Panc1 (cell line): Measurements from ENCODE around the gene DDX10. TPM values are rescaled to one million over a fixed set of nuclear protein-coding genes. Genes with fewer than 3 reads are reported as not detected.

ENCODE experiments used
- ATAC-seq: fragments of 200-7000 bp; cut with Tn5 transposase; 2 replicates; pipeline ENCODE4 v1.9.1; 2020; ENCODE audit warnings: mild to moderate bottlenecking, moderate library complexity
- BruUV-seq: library from RNA; stranded (reverse); fragments of 400-500 nt; replicated peaks from 2 replicates; lab custom pipeline; 2021; lab: Mats Ljungman, UMichigan
- CTCF ChIA-PET: fragments of 300-600 bp; sonication (Branson Sonifier 250); formaldehyde crosslinking; loops from one replicate; lab custom pipeline; 2022; ENCODE audit warnings: antibody characterized with exemption; lab: Charles Lee
- POLR2A ChIA-PET: fragments of 300-600 bp; sonication (Branson Sonifier 250); formaldehyde crosslinking; loops from one replicate; lab custom pipeline; 2022; ENCODE audit warnings: antibody characterized with exemption; lab: Charles Lee
- DNase-seq: peaks from one replicate; pipeline ENCODE4 v3.0.0-alpha.2; 2010; ENCODE audit warnings: low read depth, low spot score
- H3K27ac ChIP-seq: 2 replicates; pipeline ENCODE4 v1.5.1; 2011; ENCODE audit warnings: mild to moderate bottlenecking, low read length, inconsistent platforms
- H3K27me3 ChIP-seq: fragments of 200-500 bp; sonication (Bioruptor generic); 2 replicates; pipeline ENCODE4 v1.6.0; 2014; ENCODE audit warnings: low read length, inconsistent platforms; ENCODE audit not compliant: control insufficient read depth, insufficient read depth
- H3K36me3 ChIP-seq: fragments of 200-500 bp; sonication (Bioruptor generic); 2 replicates; pipeline ENCODE4 v1.5.1; 2014; ENCODE audit warnings: inconsistent platforms, mild to moderate bottlenecking, low read length, moderate library complexity; ENCODE audit not compliant: control insufficient read depth, insufficient read depth
- H3K4me1 ChIP-seq: 2 replicates; pipeline ENCODE4 v1.5.1; 2011; ENCODE audit warnings: inconsistent platforms, mild to moderate bottlenecking, low read length, moderate library complexity; ENCODE audit not compliant: control insufficient read depth, insufficient read depth
- H3K4me3 ChIP-seq, 2 experiments: 2 replicates each; pipeline ENCODE4 v1.5.1; 2011 to 2012; ENCODE audit warnings: low read depth in 2 of 2, low read length in 2 of 2, mild to moderate bottlenecking in 2 of 2, inconsistent platforms in 1 of 2, moderate library complexity in 1 of 2
- H3K9me3 ChIP-seq: fragments of 200-500 bp; sonication (Bioruptor generic); 2 replicates; pipeline ENCODE4 v1.5.1; 2014; ENCODE audit warnings: low read depth, mild to moderate bottlenecking, inconsistent platforms, low read length, moderate library complexity; ENCODE audit not compliant: control insufficient read depth, insufficient read depth
- POLR2AphosphoS5 ChIP-seq: IDR thresholded peaks from 2 replicates; pipeline ENCODE4 v1.6.1; 2012; ENCODE audit warnings: mild to moderate bottlenecking, low read depth, low read length, moderate library complexity
- SIN3A ChIP-seq: IDR thresholded peaks from 2 replicates; pipeline ENCODE4 v1.6.1; 2012; ENCODE audit warnings: low read depth, mild to moderate bottlenecking, low read length, moderate library complexity, borderline replicate concordance; ENCODE audit not compliant: insufficient read depth
- TCF7L2 ChIP-seq: IDR thresholded peaks from 2 replicates; pipeline ENCODE4 v1.6.1; 2011; ENCODE audit warnings: mild to moderate bottlenecking, low read depth, low read length, inconsistent platforms
- in situ Hi-C: cut with HindIII; loops from 2 replicates; pipeline ENCODE4 v1.10.0; 2016; ENCODE audit warnings: low sequenced_read_pairs, low pct_unique_long_range_greater_than_20kb
- intact Hi-C: fragments of 100-400 bp; cut with micrococcal nuclease; formaldehyde crosslinking; loops from one replicate; pipeline ENCODE4 v1.10.0; 2022; ENCODE audit not compliant: unreplicated experiment
- total RNA-seq: library from RNA; stranded (reverse); gene quantifications from one replicate; pipeline ENCODE4 v1.2.1, GENCODE V29; 2021; ENCODE audit not compliant: unreplicated experiment
- TF ChIP-seq, protein P1 (sequence below), 2 experiments: IDR thresholded peaks; 2 replicates each; pipeline ENCODE4 v1.6.1; 2011 to 2012; ENCODE audit warnings: low read depth in 2 of 2, control low read depth in 1 of 2, low read length in 1 of 2, mild to moderate bottlenecking in 1 of 2, moderate library complexity in 1 of 2; ENCODE audit not compliant: insufficient read depth in 1 of 2
- TF ChIP-seq, protein P2 (sequence below): fragments of 450-650 bp; IDR thresholded peaks from 2 replicates; pipeline ENCODE4 v1.5.1; 2017; ENCODE audit warnings: mild to moderate bottlenecking

The DDX10 gene
- total RNA-seq, 1 experiment from 2014 or later = 48.8 TPM

DNA sequence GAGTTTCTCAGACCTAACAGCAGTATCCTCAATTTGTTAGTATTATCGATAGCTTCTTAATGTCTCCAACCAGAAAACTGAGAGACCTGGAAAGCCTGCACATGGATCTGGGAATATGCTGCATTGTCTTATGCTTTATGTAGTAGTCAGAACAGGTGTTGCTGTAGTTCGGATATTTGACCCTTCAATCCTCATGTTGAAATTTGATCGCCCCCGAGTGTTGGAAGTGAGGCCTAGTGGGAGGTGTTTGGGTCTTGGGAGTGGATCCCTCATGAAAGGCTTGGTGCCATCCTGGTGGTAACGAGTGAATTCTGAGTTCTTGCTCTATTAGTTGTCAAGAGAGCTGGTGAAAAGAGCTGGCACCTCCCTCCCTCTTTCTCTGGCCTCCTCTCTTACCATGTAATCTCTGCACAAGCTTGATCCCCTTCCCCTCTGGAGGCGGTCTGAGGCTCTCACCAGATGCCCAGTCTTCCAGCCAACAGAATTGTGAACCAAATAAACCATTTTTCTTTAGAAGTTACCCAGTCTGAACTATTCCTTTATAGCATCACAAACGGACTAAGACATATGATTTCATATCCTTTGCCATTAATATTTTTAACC is 227.1 kb downstream of the DDX10 start:
- intact Hi-C loops (no loop called here), in situ Hi-C loops (no loop called here)
- ChIA-PET POLR2A (no interaction called here), CTCF (no interaction called here)
- Histone ChIP-seq H3K9me3 (no peaks in the 10 kb centered on the region), H3K27me3 (no peaks in the 10 kb centered on the region), H3K27ac (no peak overlapping the region), H3K4me1 (peaks cover 15% of the 10 kb centered on the region; the same call in 1 of the 2 replicates), H3K36me3 (no peaks in the 10 kb centered on the region), H3K4me3 (no peak overlapping the region)
- ATAC-seq (no peak), DNase-seq (no peak)
- no TSS peak for BruUV-seq
- TF ChIP-seq, protein P1, sequence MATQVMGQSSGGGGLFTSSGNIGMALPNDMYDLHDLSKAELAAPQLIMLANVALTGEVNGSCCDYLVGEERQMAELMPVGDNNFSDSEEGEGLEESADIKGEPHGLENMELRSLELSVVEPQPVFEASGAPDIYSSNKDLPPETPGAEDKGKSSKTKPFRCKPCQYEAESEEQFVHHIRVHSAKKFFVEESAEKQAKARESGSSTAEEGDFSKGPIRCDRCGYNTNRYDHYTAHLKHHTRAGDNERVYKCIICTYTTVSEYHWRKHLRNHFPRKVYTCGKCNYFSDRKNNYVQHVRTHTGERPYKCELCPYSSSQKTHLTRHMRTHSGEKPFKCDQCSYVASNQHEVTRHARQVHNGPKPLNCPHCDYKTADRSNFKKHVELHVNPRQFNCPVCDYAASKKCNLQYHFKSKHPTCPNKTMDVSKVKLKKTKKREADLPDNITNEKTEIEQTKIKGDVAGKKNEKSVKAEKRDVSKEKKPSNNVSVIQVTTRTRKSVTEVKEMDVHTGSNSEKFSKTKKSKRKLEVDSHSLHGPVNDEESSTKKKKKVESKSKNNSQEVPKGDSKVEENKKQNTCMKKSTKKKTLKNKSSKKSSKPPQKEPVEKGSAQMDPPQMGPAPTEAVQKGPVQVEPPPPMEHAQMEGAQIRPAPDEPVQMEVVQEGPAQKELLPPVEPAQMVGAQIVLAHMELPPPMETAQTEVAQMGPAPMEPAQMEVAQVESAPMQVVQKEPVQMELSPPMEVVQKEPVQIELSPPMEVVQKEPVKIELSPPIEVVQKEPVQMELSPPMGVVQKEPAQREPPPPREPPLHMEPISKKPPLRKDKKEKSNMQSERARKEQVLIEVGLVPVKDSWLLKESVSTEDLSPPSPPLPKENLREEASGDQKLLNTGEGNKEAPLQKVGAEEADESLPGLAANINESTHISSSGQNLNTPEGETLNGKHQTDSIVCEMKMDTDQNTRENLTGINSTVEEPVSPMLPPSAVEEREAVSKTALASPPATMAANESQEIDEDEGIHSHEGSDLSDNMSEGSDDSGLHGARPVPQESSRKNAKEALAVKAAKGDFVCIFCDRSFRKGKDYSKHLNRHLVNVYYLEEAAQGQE (IDR thresholded peaks at IDR 0.05; ENCODE audit: insufficient read depth in 1 of 2, low read depth in 2 of 2, low read length in 1 of 2) = no peak
- TF ChIP-seq TCF7L2 (no peak), POLR2AphosphoS5 (no peak), SIN3A (no peak)
- TF ChIP-seq, protein P2, sequence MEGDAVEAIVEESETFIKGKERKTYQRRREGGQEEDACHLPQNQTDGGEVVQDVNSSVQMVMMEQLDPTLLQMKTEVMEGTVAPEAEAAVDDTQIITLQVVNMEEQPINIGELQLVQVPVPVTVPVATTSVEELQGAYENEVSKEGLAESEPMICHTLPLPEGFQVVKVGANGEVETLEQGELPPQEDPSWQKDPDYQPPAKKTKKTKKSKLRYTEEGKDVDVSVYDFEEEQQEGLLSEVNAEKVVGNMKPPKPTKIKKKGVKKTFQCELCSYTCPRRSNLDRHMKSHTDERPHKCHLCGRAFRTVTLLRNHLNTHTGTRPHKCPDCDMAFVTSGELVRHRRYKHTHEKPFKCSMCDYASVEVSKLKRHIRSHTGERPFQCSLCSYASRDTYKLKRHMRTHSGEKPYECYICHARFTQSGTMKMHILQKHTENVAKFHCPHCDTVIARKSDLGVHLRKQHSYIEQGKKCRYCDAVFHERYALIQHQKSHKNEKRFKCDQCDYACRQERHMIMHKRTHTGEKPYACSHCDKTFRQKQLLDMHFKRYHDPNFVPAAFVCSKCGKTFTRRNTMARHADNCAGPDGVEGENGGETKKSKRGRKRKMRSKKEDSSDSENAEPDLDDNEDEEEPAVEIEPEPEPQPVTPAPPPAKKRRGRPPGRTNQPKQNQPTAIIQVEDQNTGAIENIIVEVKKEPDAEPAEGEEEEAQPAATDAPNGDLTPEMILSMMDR = no peak

DNA sequence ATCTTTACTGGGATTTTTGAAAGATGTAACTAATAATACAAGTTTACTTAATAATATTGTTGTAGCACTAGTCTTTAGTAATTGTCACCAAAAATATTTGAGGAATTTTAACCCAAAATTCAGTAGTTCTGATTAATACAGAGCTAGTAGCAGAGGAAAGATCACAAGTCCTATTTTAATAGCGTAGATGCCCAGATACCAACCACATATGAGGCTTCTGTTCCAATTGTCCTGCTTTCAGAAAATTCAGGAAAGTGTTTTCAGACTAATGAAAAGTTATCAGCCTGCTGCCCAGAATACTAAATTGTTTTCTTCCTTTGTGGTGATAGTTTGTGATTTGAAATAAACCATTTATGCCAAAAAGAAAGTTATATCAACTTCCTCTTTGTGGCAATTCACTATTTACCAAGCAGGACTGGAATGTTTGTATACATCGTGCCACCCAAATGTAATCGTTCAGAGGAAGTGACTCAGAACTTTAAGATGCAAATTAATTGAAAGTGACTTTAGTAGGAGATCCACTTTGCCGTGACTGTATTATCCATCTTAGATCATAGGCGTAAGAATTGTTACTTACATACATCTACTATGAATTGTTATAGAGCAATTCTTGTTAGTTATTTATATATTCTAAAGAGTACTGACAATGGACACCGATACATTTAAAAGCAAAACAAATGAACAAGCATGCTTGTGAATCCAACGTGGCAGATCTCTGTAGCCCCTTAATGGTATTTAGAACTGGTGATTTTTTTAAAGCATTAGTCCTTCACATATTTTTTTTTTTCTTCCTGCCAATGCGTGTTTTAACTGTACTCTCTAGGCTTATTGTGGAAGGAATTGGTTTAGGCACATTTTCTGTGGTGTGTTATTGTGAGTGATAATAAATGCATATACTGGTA is 231.0 kb downstream of the DDX10 start:
- Histone ChIP-seq H3K9me3 (peaks cover 5% of the 10 kb centered on the region; the same call in 1 of the 2 replicates), H3K4me1 (peaks cover 15% of the 10 kb centered on the region; the same call in 1 of the 2 replicates), H3K4me3 (peak overlapping the region; percentile 2 to 25; a peak in 1 of 4 replicates), H3K27ac (peak overlapping the region; percentile 37), H3K27me3 (no peaks in the 10 kb centered on the region), H3K36me3 (no peaks in the 10 kb centered on the region)
- no peak for TF ChIP-seq TCF7L2
- TF ChIP-seq, protein P1 (IDR thresholded peaks at IDR 0.05; ENCODE audit: insufficient read depth in 1 of 2, low read depth in 2 of 2, low read length in 1 of 2) = no peak
- no peak for TF ChIP-seq SIN3A
- TF ChIP-seq, protein P2 = no peak
- no peak for TF ChIP-seq POLR2AphosphoS5
- CTCF ChIA-PET = no interaction called here
- ATAC-seq (peak; percentile 93), DNase-seq (peak; percentile 86)
- in situ Hi-C loops (no loop called here), intact Hi-C loops (no loop called here)
- POLR2A ChIA-PET = interaction anchor here (0.7 kb wide), 1 partner anchor 96 kb away, joined by 4 read pairs; no protein-coding TSS in a partner anchor
- BruUV-seq = no TSS peak
